Colonic mucosa (tissue), 4 donors: ENCODE data around the gene NCKAP5. TPM values are rescaled to one million over a fixed set of nuclear protein-coding genes. Genes with fewer than 3 reads are reported as not detected.

Experiments used
- DNase-seq: peaks from one replicate; pipeline ENCODE4 v3.0.0-alpha.2; 2020
- H3K27ac ChIP-seq: fragments of 200-600 bp; one replicate; pipeline ENCODE4 v1.8.0; 2021
- H3K27me3 ChIP-seq: fragments of 200-600 bp; one replicate; pipeline ENCODE4 v1.8.0; 2021
- H3K36me3 ChIP-seq: fragments of 200-600 bp; one replicate; pipeline ENCODE4 v1.8.0; 2021
- H3K4me1 ChIP-seq: fragments of 200-600 bp; one replicate; pipeline ENCODE4 v1.8.0; 2021; ENCODE audit warnings: mild to moderate bottlenecking
- H3K4me3 ChIP-seq: fragments of 200-600 bp; one replicate; pipeline ENCODE4 v1.8.0; 2021
- H3K9ac ChIP-seq, 2 donors: one replicate each; pipeline ENCODE4 v1.7.0; 2013; ENCODE audit warnings: control low read depth in 2 of 2, low read depth in 2 of 2, low read length in 2 of 2
- H3K9me3 ChIP-seq: fragments of 200-600 bp; one replicate; pipeline ENCODE4 v1.8.0; 2021
- intact Hi-C: fragments of 100-400 bp; cut with DNase I; formaldehyde crosslinking; loops from one replicate; pipeline ENCODE4 v1.14.1; 2022
- total RNA-seq, 2 donors: library from RNA; stranded (reverse); fragmentation: NEBNext Ultra II Directional in 1 of 2; extraction: Animal tissue kit (Norgen Biotek cat#: 25700) in 1 of 2; gene quantifications; one replicate each; pipeline ENCODE4 v1.2.1, GENCODE V29; 2021
- TF ChIP-seq, protein P1 (sequence below): fragments of 200-600 bp; IDR thresholded peaks from one replicate; pipeline ENCODE4 v1.8.0; 2022; ENCODE audit warnings: antibody characterized with exemption, mild to moderate bottlenecking
- donor health status: healthy.
- donor health status: DM: no; HTN: no; CAD: no.
- donor health status: DM: no; HTN: no; CAD: no.

NCKAP5 gene
- total RNA-seq, 2 donors from 2014 or later, result 2.9 to 3.7 TPM

DNA sequence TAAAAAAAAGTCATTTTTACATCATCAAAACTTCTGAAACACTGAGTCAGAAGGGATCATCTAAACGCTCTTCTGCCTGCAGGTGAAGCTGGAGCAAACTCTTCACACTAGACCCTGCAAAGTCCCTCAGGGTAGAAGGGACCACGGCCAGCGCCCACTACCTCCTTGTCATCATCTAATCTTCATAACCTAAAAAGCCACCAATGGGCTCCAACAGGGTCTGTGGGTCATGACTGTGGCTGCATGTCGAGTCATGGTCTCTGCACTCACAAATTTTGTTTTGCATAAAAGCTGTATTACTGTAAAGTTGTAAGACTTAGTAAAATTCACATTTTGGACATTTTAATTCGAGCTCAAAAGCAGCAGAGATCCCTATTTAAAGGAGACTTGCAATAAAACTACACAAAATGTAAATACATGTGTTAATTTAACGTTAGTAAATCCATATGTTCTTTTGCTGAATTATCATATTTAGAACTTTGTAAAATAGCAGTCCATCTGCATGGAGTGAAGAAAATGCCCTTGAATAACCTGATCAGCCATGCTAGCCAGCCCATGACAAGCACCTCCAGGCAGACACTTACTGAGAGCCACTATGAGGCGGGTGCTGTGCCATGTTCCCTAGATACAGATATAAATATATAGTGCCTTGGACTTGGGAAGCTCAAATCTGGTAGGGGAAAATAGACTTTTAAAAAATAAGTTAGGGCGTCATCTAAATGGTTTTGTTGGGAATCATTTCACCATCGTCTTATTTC is 461.0 kb downstream of the NCKAP5 start:
- Histone ChIP-seq H3K27me3 (no peaks in the 10 kb centered on the region), H3K9me3 (no peaks in the 10 kb centered on the region), H3K9ac (no peak overlapping the region), H3K36me3 (no peaks in the 10 kb centered on the region), H3K4me1 (no peaks in the 10 kb centered on the region), H3K27ac (no peak overlapping the region), H3K4me3 (no peak overlapping the region)
- no peak for DNase-seq
- intact Hi-C loops, result no loop called here
- TF ChIP-seq, protein P1, sequence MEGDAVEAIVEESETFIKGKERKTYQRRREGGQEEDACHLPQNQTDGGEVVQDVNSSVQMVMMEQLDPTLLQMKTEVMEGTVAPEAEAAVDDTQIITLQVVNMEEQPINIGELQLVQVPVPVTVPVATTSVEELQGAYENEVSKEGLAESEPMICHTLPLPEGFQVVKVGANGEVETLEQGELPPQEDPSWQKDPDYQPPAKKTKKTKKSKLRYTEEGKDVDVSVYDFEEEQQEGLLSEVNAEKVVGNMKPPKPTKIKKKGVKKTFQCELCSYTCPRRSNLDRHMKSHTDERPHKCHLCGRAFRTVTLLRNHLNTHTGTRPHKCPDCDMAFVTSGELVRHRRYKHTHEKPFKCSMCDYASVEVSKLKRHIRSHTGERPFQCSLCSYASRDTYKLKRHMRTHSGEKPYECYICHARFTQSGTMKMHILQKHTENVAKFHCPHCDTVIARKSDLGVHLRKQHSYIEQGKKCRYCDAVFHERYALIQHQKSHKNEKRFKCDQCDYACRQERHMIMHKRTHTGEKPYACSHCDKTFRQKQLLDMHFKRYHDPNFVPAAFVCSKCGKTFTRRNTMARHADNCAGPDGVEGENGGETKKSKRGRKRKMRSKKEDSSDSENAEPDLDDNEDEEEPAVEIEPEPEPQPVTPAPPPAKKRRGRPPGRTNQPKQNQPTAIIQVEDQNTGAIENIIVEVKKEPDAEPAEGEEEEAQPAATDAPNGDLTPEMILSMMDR, result no peak

DNA sequence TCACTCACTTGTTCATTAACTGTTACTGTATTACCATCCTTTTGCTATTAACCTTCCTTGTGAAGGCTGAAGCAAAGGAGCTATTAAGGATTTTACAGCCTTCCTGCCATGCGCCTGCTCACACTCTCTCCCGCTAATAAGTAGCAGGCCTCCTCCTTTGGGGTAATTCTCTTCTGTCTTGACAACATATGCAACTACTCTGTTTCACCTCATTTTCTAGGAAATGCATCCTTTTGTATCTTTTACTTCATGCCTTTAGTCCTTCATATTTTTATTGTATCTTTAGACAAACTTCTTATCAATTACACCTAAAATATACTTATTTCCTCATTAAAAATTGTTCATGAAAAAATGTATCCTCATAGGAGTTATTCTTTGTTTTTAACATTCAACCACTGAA is 463.4 kb downstream of the NCKAP5 start:
- Histone ChIP-seq H3K36me3 (no peaks in the 10 kb centered on the region), H3K9me3 (no peaks in the 10 kb centered on the region), H3K4me3 (no peak overlapping the region), H3K27me3 (no peaks in the 10 kb centered on the region), H3K27ac (no peak overlapping the region), H3K4me1 (no peaks in the 10 kb centered on the region), H3K9ac (no peak overlapping the region)
- intact Hi-C loops, result no loop called here
- DNase-seq, result no peak
- TF ChIP-seq, protein P1, result no peak

DNA sequence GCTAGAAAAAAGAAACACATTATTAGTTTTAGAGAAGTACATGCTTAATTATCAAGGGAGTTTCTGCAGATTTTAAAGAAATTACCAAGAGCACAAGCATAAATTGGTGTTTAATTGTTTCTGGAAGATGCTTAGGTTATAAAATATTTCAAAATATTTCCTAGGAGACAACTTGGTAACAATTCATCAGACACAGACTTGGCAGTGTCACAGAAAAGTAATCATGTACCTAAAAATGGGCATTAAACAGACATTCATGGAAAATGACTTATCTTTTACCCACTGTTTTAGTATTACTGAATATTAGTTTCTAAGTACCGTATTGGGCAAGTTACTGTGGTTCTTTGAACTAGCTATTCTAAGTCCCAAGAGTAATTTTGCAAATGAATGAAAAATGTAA is 469.5 kb downstream of the NCKAP5 start:
- DNase-seq, result no peak
- no peak overlapping the region for H3K9ac ChIP-seq
- no peak overlapping the region for H3K4me3 ChIP-seq
- intact Hi-C loops, result no loop called here
- no peaks in the 10 kb centered on the region for H3K4me1 ChIP-seq
- H3K9me3 ChIP-seq, result no peaks in the 10 kb centered on the region
- no peaks in the 10 kb centered on the region for H3K27me3 ChIP-seq
- H3K36me3 ChIP-seq, result no peaks in the 10 kb centered on the region
- no peak overlapping the region for H3K27ac ChIP-seq
- TF ChIP-seq, protein P1, result no peak

GRCh38 chr2:133097666-133098065 is 470.6 kb downstream of the NCKAP5 start:
- no peaks in the 10 kb centered on the region for H3K4me1 ChIP-seq
- H3K9me3 ChIP-seq, result no peaks in the 10 kb centered on the region
- no peaks in the 10 kb centered on the region for H3K36me3 ChIP-seq
- H3K4me3 ChIP-seq, result no peak overlapping the region
- DNase-seq, result no peak
- no peak overlapping the region for H3K9ac ChIP-seq
- TF ChIP-seq, protein P1, result no peak
- intact Hi-C loops, result no loop called here
- H3K27me3 ChIP-seq, result no peaks in the 10 kb centered on the region
- H3K27ac ChIP-seq, result no peak overlapping the region

DNA sequence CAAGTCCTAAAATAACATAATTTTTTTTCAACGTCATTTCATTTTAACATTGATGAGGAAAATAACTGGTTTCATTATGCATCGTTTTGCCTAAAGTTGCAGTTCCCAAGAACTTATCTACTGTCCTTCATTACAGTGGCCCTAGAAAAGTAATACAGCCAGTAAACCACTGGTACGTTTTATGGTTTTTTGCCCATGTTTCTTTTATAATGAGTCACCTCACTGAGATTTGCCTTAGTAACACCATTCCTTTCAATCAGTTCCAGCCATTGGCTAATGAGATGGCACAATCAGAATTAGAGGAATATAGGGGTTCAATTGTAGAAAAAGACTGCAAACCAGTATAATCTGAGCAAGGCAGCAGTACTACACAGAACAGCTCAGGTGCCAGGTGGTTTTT is 475.7 kb downstream of the NCKAP5 start:
- intact Hi-C loops, result no loop called here
- no peak for DNase-seq
- Histone ChIP-seq H3K4me1 (no peaks in the 10 kb centered on the region), H3K36me3 (no peaks in the 10 kb centered on the region), H3K27ac (no peak overlapping the region), H3K27me3 (no peaks in the 10 kb centered on the region), H3K9me3 (no peaks in the 10 kb centered on the region), H3K4me3 (no peak overlapping the region), H3K9ac (no peak overlapping the region)
- TF ChIP-seq, protein P1, result no peak
